T-helper 2 cell treated with Interferon-gamma antibody and Interleukin-4, amounts not matched to agents 100 ng/mL and 5 ng/mL, for 36 hours (primary cell): ENCODE measurements around the gene SFXN4. TPM values are rescaled to one million over a fixed set of nuclear protein-coding genes. Genes with fewer than 3 reads are reported as not detected.

Source experiments
- intact Hi-C: fragments of 100-400 bp; cut with micrococcal nuclease; formaldehyde crosslinking; loops from one replicate; pipeline ENCODE4 v1.15.1; 2023
- total RNA-seq: library from RNA; stranded (reverse); gene quantifications from 2 replicates; pipeline ENCODE4 v1.2.3, GENCODE V29; 2022

SFXN4 gene
- total RNA-seq = 29.4 and 29.5 TPM in 2 replicates

GRCh38 chr10:119165171-119166117 lies at the start of gene SFXN4:
Gene SFXN4, minus strand, starts transcription at chr10:119165714. Its CDS starts 67 bp downstream, at chr10:119165647.
- intact Hi-C loops = loop anchor here (1.0 to 2.0 kb wide), 6 partner anchors 13 to 135 kb away; partner anchors contain the start of genes DENND10, EIF3A, GRK5 and PRDX3

DNA sequence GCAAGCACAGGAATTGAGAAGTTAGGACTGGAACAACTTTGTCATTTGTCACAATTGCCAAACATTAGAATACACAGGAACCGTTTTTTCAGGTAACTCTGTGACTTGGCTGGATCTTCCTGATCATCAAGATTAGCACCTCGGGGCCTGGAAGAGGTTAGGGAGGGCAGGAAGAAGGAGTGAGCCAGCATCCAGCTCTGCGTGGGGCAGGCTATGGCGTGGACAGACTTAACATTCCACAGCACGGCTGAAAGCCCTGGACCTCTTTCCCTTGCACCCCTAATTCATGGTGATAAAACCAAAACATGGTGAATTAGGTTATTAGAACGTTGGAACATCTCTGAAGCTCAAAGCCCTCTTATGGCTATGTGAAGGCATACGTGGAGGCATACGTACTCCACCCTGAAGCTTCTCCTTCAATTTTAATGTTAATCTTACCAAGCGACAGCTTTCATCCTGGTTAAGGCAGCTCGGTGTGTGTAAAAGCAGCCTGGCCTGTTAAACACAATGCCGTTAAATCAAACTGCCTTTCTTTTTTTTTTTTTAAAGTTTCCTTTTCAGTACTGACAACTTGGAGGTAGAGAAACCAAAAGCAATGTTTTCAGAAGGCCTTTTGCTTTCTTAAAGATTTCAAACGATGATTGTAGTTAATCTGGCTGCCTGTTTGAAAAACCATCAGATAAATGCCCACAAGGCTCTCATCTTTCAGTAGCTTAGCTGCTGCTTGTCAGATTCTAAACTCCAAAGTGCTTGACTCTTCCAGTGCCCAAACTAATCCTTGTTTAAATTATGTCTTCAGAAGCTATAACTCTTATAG lies 46.3 kb upstream of the SFXN4 start:
- intact Hi-C loops = loop anchor here (1.0 to 5.0 kb wide), 4 partner anchors 33 to 94 kb away; no protein-coding TSS in a partner anchor

GRCh38 chr10:119211176-119211575 lies 45.7 kb upstream of the SFXN4 start:
- intact Hi-C loops = loop anchor here (5.0 kb wide), 1 partner anchor 76 kb away; no protein-coding TSS in a partner anchor

GRCh38 chr10:119210633-119211032 lies 45.1 kb upstream of the SFXN4 start:
- intact Hi-C loops = loop anchor here (5.0 kb wide), 1 partner anchor 77 kb away; no protein-coding TSS in a partner anchor

- intact Hi-C loops = loop anchor here (2.0 to 10.0 kb wide), 6 partner anchors 42 to 517 kb away; partner anchors contain the start of genes BAG3, CACUL1 and INPP5F
These were observed 44.3 kb upstream of the SFXN4 start for GRCh38 chr10:119209736-119210355.

DNA sequence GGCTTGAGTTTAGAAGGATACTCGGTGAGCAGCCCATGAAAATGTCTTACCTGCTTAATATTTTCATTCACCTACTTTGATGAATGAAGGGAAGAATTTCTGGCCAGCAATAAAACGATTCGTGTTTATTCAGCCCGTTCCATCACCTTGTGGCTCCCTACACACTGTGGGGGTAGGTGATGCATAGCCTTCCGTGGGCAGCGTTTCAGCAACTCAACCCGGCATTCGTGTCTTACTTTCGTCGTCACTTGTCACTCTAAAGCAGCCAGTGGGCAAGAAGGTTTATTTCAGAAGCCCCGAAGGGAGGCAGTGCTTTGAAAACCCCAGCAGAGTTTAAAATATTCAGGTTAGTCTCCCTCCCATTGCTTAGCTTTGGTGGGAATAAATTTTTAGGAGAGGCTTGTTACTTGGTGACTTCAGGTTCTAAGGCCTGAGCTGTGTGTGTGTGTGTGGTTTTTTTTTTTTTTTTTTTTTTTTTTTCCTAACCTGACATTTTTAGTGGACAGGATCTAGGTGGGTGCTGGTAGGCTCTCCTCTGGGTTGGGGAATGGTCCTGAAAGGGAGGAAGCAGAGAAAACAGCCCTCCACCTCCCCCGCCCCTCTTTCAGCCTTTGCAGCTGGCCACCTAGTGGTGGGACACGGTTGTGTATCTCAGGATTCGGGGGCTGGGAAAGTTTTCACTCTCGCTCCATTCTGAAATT lies 43.7 kb upstream of the SFXN4 start:
- intact Hi-C loops = loop anchor here (2.0 to 10.0 kb wide), 5 partner anchors 43 to 518 kb away; partner anchors contain the start of genes BAG3, CACUL1 and INPP5F

DNA sequence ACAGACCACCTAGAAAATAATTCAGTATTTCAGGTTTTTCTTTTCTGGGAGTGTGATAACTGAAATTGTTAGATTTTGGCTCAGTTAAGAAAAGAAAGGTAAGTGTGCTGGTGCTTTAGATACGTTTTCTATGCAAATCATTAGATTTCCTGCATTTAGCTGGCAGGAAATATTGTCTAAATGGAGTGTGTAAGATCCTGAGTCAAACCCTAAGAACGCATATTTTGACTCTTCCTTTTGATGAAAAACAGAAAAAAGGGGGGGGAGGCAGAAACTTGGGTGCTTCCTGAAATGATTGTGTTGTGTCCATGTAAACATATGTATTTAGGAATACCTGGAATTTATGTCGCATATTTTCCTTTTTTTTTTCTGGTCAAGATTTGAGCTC lies 43.0 kb upstream of the SFXN4 start:
- intact Hi-C loops = loop anchor here (2.0 to 10.0 kb wide), 5 partner anchors 44 to 518 kb away; partner anchors contain the start of genes BAG3, CACUL1 and INPP5F

DNA sequence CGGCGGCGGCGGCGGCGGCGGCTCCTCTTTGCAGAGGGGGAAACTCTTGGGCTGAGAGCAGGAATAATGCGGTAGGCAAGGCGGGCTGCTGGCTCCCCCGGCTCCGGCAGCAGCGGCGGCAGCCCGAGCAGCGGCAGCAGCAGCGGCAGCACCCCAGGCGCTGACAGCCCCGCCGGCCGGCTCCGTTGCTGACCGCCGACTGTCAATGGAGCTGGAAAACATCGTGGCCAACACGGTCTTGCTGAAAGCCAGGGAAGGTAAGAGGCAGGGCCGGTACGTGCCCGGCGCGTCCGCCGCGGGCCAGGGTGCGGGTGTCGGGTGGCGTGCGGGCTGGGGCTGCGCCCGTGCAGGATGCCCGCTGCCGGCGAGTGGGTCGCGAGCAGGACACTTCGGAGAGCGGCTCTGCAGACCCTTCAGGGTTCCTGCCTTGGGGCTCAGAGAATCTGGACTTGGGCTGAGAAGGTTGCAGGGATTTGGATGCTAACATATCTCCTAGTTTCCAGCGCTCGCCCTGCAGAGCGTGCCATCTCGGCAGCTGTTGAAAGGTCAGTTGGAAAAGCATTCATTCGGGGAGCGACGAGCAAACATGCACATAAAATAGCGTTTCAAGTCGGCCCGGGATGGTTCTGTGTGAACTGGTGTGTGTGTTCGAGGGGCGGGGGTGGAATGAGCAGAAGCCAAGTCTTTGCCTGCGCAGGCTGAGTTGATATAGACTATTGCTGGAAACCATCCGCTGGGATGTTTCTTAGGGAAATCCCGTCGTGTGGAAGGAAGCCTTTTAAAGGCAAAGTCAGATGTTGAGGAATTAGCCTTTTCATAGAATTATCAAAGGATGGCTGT lies 42.4 kb upstream of the SFXN4 start:
- intact Hi-C loops = loop anchor here (1.0 to 10.0 kb wide), 16 partner anchors 30 to 664 kb away; partner anchors contain the start of genes BAG3, CACUL1, EIF3A and INPP5F

GRCh38 chr10:119207366-119207666 lies 41.8 kb upstream of the SFXN4 start, which contains the start of gene GRK5:
Gene GRK5, plus strand, starts transcription at chr10:119207571. Its CDS starts 347 bp downstream, at chr10:119207918.
- intact Hi-C loops = loop anchor here (1.0 to 10.0 kb wide), 15 partner anchors 29 to 665 kb away; partner anchors contain the start of genes BAG3, CACUL1, EIF3A and MCMBP

DNA sequence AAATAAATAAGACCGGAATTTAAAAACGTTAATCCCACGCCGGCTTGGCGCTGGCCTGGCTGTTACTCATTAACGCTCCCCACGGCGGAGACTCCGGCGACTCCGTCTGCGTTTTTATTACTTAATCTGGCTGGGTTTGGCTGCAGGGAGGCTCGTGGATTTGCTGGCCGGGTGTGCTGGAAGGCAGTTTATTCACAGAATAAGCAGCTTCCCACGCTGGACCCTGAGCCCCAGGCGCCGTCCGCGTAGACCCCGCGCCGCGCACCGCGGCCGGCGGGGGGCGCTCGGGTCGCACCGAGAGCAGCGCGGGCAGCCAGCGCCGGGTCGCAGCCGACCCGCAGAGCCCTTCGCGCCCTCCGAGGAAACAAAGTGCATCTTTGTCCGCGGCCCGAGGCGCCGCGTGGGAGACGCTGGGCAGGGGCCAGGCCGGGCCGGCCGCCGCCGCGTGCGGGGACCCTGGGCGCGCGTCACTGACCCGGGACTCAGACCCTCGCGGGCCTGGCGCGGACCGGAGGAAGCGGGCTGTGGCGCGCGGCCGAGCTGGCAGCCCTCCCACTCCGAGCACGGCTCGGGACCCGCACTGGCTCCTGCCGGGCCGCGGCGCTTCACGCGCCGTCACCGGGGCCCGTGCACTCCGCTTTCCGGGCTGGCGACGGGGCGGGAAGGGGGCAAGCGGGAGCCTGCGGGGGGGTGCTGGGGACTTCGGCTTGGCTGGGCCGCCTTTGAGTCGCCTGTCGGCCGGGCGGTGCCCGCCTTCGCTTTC lies 41.3 kb upstream of the SFXN4 start:
- intact Hi-C loops = loop anchor here (1.0 to 10.0 kb wide), 15 partner anchors 28 to 666 kb away; partner anchors contain the start of genes BAG3, CACUL1, EIF3A and MCMBP

- intact Hi-C loops = loop anchor here (2.0 to 10.0 kb wide), 8 partner anchors 41 to 451 kb away; partner anchors contain the start of genes BAG3, CACUL1, RGS10 and SFXN4
These were observed 40.5 kb upstream of the SFXN4 start for GRCh38 chr10:119205894-119206602.

- intact Hi-C loops = loop anchor here (10.0 kb wide), 1 partner anchor 448 kb away; the partner anchor contains the start of gene CACUL1
These were observed 37.5 kb upstream of the SFXN4 start for GRCh38 chr10:119203006-119203405.

GRCh38 chr10:119201233-119201632 lies 35.7 kb upstream of the SFXN4 start:
- intact Hi-C loops = loop anchor here (10.0 kb wide), 1 partner anchor 446 kb away; the partner anchor contains the start of gene CACUL1

- intact Hi-C loops = loop anchor here (1.0 kb wide), 2 partner anchors 218 to 246 kb away; no protein-coding TSS in a partner anchor
These were observed 33.9 kb upstream of the SFXN4 start for GRCh38 chr10:119199231-119199992.

GRCh38 chr10:119198438-119198837 lies 32.9 kb upstream of the SFXN4 start:
- intact Hi-C loops = no loop called here

GRCh38 chr10:119197921-119198320 lies 32.4 kb upstream of the SFXN4 start:
- intact Hi-C loops = no loop called here
